Stimulated activated CD4-positive, alpha-beta T cell treated with anti-CD3 and anti-CD28 coated beads, Interleukin-4, amount 100 ng/mL, for 1 hour (primary cell): Measurements from ENCODE around the gene FCRL2.
"Not testable (repeated sequence)": the region's sequence is repeated elsewhere in the genome, so short reads cannot be mapped to it uniquely, and the experiment has no call there.

Source experiments
- DNase-seq: peaks from one replicate; pipeline ENCODE4 v3.0.0-alpha.2; 2020

The FCRL2 gene

DNA sequence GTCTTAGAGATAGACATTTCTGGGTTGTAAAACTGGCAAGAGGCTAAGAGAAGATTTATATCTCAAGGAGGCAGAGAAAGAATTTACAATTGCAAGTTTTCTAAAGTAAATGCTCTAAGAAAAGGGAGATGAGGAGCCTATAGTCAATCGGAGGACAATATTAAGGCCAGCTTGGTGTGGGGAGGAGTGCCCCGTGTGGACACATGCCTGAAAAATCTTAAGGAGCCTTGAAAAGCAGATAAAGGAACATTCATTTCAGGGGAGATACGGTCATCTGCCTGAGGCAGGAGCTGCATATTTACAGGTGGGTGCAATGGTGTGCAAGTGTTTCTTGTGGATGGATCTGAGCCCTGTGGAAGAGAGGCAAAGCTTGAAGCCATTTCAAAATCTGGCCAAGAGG, 25.6 kb downstream of the FCRL2 start:
- no peak for DNase-seq

DNA sequence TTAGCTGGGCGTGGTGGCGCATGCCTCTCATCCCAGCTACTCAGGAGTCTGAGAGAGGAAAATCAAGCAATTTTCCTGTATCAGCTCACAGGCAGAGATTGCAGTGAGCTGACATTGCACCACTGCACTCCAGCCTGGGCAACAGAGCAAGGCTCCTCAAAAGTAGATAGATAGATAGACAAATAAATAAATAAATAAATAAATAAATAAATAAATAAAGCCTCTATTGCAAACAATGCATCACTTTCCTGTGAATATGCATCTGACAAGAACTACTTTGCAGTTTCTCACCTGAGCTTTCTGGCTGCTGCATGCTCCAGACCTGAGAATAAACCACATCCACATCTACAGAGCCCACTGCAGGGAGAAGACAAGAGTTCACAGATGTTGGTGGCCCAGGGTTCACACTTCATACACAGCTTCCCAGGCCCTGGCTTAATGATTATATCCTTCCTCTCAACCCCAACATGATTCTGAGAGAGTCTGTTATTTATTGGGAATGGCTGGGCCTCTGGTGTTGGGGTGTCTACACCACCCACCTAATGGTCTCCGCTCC, 28.6 kb downstream of the FCRL2 start:
- DNase-seq: no peak

- DNase-seq: no peak
Measured at GRCh38 chr1:157739229-157739901, 37.6 kb downstream of the FCRL2 start.

DNA sequence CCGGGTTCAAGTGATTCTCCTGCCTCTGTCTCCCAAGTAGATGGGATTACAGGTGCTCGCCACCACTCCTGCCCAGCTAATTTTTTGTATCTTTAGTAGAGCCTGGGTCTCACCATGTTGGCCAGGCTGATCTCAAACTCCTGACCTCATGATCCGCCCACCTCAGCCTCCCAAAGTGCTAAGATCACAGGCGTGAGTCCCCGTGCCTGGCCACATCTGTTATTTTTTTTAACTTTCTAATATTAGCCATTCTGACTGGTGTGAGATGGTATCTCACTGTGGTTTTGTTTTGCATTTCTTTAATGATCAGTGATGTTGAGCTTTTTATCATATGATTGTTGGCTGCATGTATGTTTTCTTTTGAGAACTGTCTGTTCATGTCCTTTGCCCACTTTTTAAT, 40.9 kb downstream of the FCRL2 start:
- DNase-seq: not testable (repeated sequence)

DNA sequence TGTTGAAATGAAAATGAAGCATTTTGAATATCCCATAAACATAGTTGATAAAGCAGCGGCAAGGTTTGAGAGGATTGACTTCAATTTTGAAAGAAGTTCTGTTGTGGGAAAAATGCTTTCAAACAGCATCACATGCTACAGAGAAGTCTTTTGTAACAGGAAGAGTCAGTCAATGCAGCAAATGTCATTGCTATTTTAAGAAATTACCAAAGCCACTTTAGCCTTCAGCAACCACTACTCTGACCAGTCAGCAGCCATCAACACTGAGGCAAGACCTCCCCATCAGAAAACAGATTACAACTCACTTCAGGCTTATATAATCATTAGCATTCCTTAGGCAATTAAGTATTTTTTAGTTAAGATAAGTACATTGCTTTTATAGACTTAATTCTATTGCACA, 42.6 kb downstream of the FCRL2 start:
- no peak for DNase-seq

GRCh38 chr1:157732755-157733154, 44.2 kb downstream of the FCRL2 start:
- no peak for DNase-seq

DNA sequence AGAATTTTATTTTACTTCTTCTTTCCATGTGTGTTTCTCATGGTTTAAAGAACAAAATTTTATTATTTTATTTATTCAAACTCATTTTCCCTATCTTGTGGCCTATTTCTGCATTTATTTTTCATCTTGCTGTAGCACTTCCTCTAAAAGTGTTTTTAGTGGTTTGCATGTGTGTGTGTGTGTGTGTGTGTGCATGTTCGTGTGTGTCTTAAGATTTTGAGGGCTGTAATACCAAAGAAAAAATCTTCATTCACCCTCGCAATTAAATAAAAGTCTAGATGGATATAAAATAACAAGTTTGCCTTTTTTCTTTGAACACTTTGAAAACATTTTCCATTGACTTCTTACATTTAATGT, 51.7 kb downstream of the FCRL2 start:
- no peak for DNase-seq

- no peak for DNase-seq
Measured at GRCh38 chr1:157724537-157725220, 52.3 kb downstream of the FCRL2 start.

DNA sequence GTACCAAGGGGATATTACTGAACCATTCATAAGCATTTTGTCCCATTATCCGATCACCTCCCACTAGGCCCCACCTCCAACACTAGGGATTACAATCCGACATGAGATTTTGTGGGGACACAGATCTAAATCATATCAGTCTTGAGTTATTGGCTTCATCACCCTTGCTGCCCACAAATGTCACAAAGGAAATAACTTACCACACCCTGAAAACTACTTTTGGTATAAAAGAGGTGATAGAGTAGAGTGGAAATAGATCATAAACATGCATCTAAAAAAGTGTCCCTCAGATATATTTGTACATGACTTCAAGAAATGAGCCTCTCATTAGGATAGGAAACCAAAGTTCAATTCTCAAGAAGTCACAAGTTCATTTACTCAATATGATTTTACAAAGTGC, 53.8 kb downstream of the FCRL2 start:
- DNase-seq: no peak

GRCh38 chr1:157721985-157722384, 54.9 kb downstream of the FCRL2 start:
- no peak for DNase-seq

DNA sequence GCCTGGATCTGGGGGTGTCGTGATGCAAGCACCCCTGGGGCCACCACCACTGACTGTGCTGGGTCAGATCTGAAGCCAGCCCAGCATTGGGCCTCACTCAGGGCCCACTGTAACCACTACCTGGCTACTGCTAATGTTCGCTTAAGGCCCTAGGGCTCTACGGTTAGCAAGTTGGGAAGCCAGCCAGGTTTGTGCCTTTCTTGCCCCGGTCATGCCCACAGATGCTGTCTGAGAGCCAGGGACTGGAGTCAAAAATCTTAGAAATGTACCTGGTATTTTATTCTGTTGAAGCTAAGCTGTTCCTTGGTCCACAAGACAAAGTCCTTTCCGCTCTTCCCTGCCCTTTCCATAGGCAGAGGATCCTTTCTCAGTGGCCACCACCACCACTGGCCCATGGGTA, 61.2 kb downstream of the FCRL2 start:
- DNase-seq: no peak

- no peak for DNase-seq
Measured at GRCh38 chr1:157711802-157712201, 65.1 kb downstream of the FCRL2 start.

GRCh38 chr1:157704878-157705277, 72.1 kb downstream of the FCRL2 start:
- DNase-seq: no peak

- DNase-seq: no peak
Measured at GRCh38 chr1:157703981-157704380, 73.0 kb downstream of the FCRL2 start.

- no peak for DNase-seq
Measured at GRCh38 chr1:157702308-157702825, 74.6 kb downstream of the FCRL2 start.

DNA sequence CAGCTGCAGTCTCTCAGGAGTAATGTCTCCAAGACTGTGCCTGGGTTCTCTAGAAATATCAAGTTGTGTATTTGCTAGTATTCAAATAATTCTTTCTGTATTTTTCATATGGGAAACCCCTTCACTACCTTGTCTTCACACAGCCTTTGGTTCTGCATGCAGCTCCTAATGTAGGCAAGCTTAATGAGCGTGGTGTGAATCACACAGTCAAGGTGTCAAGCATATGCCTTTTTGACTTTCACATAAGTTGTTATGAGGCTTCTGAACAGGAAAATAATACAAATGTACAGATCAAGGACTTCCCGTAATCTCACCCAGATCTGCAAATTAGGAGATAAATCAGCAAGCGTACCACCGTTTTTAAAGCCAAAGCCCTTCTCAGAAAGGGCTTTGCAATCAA, 76.2 kb downstream of the FCRL2 start, which contains the start of gene FCRL3:
TSS of gene FCRL3 (minus strand) at position 38 of the 400 bp plus-strand sequence. CDS start 280 bp downstream, outside the sequence.
- DNase-seq: no peak

DNA sequence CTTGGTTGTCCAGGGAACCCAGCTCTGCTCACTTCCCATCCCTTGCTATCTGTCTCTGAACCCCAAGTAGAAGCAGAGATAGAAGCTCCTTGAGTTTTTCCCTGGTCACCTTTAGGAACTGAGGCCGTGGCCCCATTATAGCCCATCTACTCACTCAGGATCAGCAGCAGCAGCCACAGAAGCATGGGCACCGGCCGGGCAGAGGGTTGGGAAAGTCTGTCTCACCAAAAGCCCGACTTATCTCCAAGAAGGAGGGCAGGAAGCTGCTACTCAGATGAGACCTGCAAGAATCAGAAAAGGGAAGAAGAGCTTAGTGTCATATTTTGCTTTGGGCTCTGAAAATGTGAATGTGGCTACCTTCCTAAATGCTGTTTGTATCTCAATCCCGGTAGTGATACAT, 76.6 kb downstream of the FCRL2 start:
- DNase-seq: no peak

GRCh38 chr1:157697781-157698569, 79.0 kb downstream of the FCRL2 start:
- no peak for DNase-seq

GRCh38 chr1:157696966-157697628, 79.8 kb downstream of the FCRL2 start:
- no peak for DNase-seq
